Activated CD4-positive, alpha-beta T cell treated with anti-CD3 and anti-CD28 coated beads, Interleukin-2, amount 10 ng/mL, durations not matched to agents 7 days and 5 days (primary cell): ENCODE results near the gene TMC8. TPM values are rescaled to one million over a fixed set of nuclear protein-coding genes. Genes with fewer than 3 reads are reported as not detected.
A peak's percentile ranks its signal among the peaks of the same experiment; 100 is the strongest.

Source experiments
- CTCF ChIA-PET: fragments of 350-600 bp; sonication (Branson Sonifier 250); formaldehyde crosslinking; loops from one replicate; lab custom pipeline; 2021; ENCODE audit warnings: antibody characterized with exemption; lab: Charles Lee
- POLR2A ChIA-PET: fragments of 350-600 bp; sonication (Branson Sonifier 250); formaldehyde crosslinking; loops from one replicate; lab custom pipeline; 2021; ENCODE audit warnings: antibody characterized with exemption; lab: Charles Lee
- DNase-seq: peaks from one replicate; pipeline ENCODE4 v3.0.0-alpha.2; 2020
- H3K27ac Mint-ChIP-seq: one replicate; pipeline ENCODE4 v1.8.0; 2021; ENCODE audit warnings: mild to moderate bottlenecking, moderate library complexity, mixed read lengths
- H3K27me3 Mint-ChIP-seq: one replicate; pipeline ENCODE4 v1.8.0; 2021; ENCODE audit warnings: mixed read lengths
- H3K36me3 Mint-ChIP-seq: one replicate; pipeline ENCODE4 v1.8.0; 2021; ENCODE audit warnings: low read depth, mixed read lengths
- H3K4me1 Mint-ChIP-seq: one replicate; pipeline ENCODE4 v1.8.0; 2021; ENCODE audit warnings: mixed read lengths
- H3K4me3 Mint-ChIP-seq: one replicate; pipeline ENCODE4 v1.8.0; 2021; ENCODE audit warnings: mild to moderate bottlenecking, moderate library complexity, mixed read lengths
- H3K9me3 Mint-ChIP-seq: one replicate; pipeline ENCODE4 v1.8.0; 2021; ENCODE audit warnings: mixed read lengths
- total RNA-seq, 2 experiments: library from RNA; stranded (reverse); gene quantifications; one replicate each; pipeline ENCODE4 v1.2.3, GENCODE V29; 2021

The TMC8 gene
- total RNA-seq, 2 experiments from 2014 or later, result 331 to 364 TPM

GRCh38 chr17:78101542-78101941 lies 29.0 kb upstream of the TMC8 start:
- H3K36me3 Mint-ChIP-seq, result peaks cover 47% of the 10 kb centered on the region
- no peaks in the 10 kb centered on the region for H3K27me3 Mint-ChIP-seq
- ChIA-PET CTCF (no interaction called here), POLR2A (no interaction called here)
- no peak overlapping the region for H3K4me3 Mint-ChIP-seq
- peaks cover 3% of the 10 kb centered on the region for H3K9me3 Mint-ChIP-seq
- no peak for DNase-seq
- H3K27ac Mint-ChIP-seq, result no peak overlapping the region
- no peaks in the 10 kb centered on the region for H3K4me1 Mint-ChIP-seq

DNA sequence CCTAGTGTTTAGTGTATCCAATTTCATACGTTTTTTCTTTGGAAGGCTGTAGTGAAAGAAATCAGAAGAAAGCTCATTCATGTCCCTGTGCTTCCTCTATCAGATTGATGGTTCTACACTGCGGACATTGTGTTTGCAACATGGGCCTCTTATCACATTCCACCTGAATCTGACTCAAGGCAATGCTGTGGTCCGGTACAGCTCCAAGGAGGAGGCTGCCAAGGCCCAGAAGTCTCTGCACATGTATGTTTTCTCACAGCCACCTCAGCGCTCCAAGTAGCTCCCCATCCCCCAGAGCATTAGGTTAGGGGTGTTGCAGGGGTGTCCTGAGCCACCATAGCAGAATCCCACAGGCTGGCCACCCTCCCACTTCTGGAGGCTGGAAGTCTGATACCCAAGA lies 27.3 kb upstream of the TMC8 start:
- Mint-ChIP-seq H3K27ac (no peak overlapping the region), H3K36me3 (peaks cover 33% of the 10 kb centered on the region), H3K4me1 (no peaks in the 10 kb centered on the region), H3K4me3 (no peak overlapping the region), H3K9me3 (peaks cover 3% of the 10 kb centered on the region), H3K27me3 (no peaks in the 10 kb centered on the region)
- no peak for DNase-seq
- ChIA-PET POLR2A (no interaction called here), CTCF (interaction anchor here (0.8 to 1.5 kb wide), 2 partner anchors 27 to 35 kb away, joined by 3 to 4 read pairs; partner anchors contain the start of gene TMC8)

- no peaks in the 10 kb centered on the region for H3K4me1 Mint-ChIP-seq
- H3K36me3 Mint-ChIP-seq, result peaks cover 29% of the 10 kb centered on the region
- H3K4me3 Mint-ChIP-seq, result no peak overlapping the region
- H3K27me3 Mint-ChIP-seq, result no peaks in the 10 kb centered on the region
- peaks cover 3% of the 10 kb centered on the region for H3K9me3 Mint-ChIP-seq
- no peak for DNase-seq
- H3K27ac Mint-ChIP-seq, result no peak overlapping the region
- POLR2A ChIA-PET, result no interaction called here
- CTCF ChIA-PET, result no interaction called here
Observed at GRCh38 chr17:78104540-78104941, 26.0 kb upstream of the TMC8 start.

- Mint-ChIP-seq H3K27me3 (no peaks in the 10 kb centered on the region), H3K4me3 (no peak overlapping the region), H3K27ac (no peak overlapping the region), H3K4me1 (peaks cover 2% of the 10 kb centered on the region), H3K36me3 (peaks cover 25% of the 10 kb centered on the region), H3K9me3 (no peaks in the 10 kb centered on the region)
- ChIA-PET POLR2A (no interaction called here), CTCF (no interaction called here)
- DNase-seq, result no peak
Observed at GRCh38 chr17:78105101-78105500, 25.5 kb upstream of the TMC8 start.

DNA sequence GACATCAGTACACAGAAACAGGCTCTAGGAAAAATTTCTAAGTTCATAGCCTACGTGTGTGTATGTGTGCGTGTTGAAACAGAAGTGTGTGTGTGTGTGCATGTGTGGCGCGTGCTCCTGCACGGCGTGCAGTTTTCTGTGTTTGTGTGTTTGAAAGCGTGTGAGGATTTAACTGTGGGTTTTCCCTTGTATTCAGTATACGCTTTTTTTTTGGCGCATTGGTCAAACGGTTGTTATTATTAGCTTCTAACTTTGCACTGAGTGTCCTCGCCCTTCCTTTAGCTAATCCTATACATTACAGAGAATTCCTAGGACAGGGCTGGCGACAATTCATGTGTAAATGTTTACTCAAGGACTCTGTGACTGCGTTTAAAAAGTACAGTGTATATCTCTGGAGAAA lies 25.0 kb upstream of the TMC8 start:
- POLR2A ChIA-PET, result no interaction called here
- Mint-ChIP-seq H3K4me1 (peaks cover 3% of the 10 kb centered on the region), H3K36me3 (peaks cover 25% of the 10 kb centered on the region), H3K9me3 (no peaks in the 10 kb centered on the region), H3K27me3 (no peaks in the 10 kb centered on the region), H3K4me3 (no peak overlapping the region), H3K27ac (no peak overlapping the region)
- DNase-seq, result no peak
- CTCF ChIA-PET, result no interaction called here

GRCh38 chr17:78106211-78106610 lies 24.4 kb upstream of the TMC8 start:
- ChIA-PET POLR2A (no interaction called here), CTCF (no interaction called here)
- Mint-ChIP-seq H3K4me1 (peaks cover 5% of the 10 kb centered on the region), H3K27me3 (no peaks in the 10 kb centered on the region), H3K9me3 (no peaks in the 10 kb centered on the region), H3K36me3 (peaks cover 27% of the 10 kb centered on the region), H3K4me3 (no peak overlapping the region), H3K27ac (no peak overlapping the region)
- no peak for DNase-seq

DNA sequence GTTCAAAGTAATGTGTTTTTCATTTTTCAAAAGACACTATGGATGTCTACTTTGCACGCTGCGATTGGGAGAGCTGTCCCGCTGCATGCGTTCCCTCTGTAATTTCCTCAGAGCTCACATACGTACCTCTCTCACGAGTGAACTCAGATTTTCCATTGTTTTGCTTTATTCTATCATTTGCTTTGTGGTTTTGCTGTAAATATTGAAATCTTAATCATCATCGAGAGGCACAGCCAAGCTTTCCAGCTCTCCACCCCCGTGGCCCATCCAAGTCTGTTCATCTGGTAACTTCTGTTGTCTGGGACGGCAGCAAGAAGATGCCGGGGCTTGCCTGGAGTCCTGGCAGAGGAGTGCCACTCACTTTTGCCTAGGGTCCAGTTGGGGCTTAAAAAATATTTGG lies 23.1 kb upstream of the TMC8 start:
- peaks cover 24% of the 10 kb centered on the region for H3K36me3 Mint-ChIP-seq
- ChIA-PET CTCF (interaction anchor here (0.9 to 8.6 kb wide), 2 partner anchors 22 to 28 kb away, joined by 3 to 89 read pairs; partner anchors contain the start of genes TMC6 and TMC8), POLR2A (no interaction called here)
- peaks cover 6% of the 10 kb centered on the region for H3K4me1 Mint-ChIP-seq
- H3K9me3 Mint-ChIP-seq, result no peaks in the 10 kb centered on the region
- no peak for DNase-seq
- H3K4me3 Mint-ChIP-seq, result no peak overlapping the region
- H3K27me3 Mint-ChIP-seq, result no peaks in the 10 kb centered on the region
- no peak overlapping the region for H3K27ac Mint-ChIP-seq

- H3K36me3 Mint-ChIP-seq, result peaks cover 30% of the 10 kb centered on the region
- POLR2A ChIA-PET, result no interaction called here
- no peaks in the 10 kb centered on the region for H3K27me3 Mint-ChIP-seq
- peak overlapping the region; percentile 57 for H3K27ac Mint-ChIP-seq
- DNase-seq, result no peak
- H3K4me1 Mint-ChIP-seq, result peaks cover 13% of the 10 kb centered on the region
- H3K4me3 Mint-ChIP-seq, result no peak overlapping the region
- CTCF ChIA-PET, result interaction anchor here (0.9 to 8.6 kb wide), 3 partner anchors 9 to 27 kb away, joined by 3 to 89 read pairs (median 7); partner anchors contain the start of genes TMC6 and TMC8
- no peaks in the 10 kb centered on the region for H3K9me3 Mint-ChIP-seq
Observed at GRCh38 chr17:78107976-78108725, 22.4 kb upstream of the TMC8 start.

DNA sequence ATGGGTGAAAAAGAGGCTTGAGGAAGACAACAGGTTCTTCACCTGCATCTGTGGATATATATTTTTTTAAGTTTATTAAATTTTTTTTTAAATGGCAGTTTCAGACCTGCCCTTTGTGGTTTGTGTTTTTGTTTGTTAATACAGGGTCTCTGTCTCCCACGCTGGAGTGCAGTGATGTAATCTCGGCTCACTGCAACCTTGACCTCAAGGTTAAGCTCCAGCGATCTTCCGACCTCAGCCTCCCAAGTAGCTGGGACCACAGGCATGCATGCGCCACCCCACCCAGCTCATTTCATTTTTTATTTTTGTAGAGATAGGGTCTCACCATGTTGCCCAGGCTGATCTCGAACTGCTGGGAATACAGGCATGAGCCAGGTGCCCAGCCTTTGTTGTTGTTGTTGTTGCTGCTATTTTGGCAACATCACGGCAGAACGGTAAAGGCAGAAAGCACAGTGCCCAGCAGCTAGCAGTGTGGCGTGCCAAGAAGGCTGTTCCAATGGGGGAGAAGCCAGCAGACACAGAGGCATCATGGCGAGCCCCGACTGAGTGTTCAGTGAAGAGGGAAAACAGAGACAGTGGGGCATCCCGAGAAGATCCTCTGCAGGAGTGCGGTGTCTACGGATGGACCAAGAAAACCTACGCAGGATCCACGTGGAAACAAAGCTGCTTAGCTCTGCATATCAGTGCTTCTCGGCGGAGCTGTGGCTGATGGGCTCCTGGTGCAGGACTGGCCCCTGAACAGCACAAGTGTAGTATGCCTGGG lies 21.7 kb upstream of the TMC8 start:
- POLR2A ChIA-PET, result interaction anchor here (0.5 kb wide), 1 partner anchor 11 kb away, joined by 3 read pairs; no protein-coding TSS in a partner anchor
- CTCF ChIA-PET, result interaction anchor here (0.6 to 8.6 kb wide), 3 partner anchors 10 to 227 kb away, joined by 4 to 89 read pairs (median 7); partner anchors contain the start of genes TMC6 and TMC8
- Mint-ChIP-seq H3K36me3 (peaks cover 35% of the 10 kb centered on the region), H3K27me3 (no peaks in the 10 kb centered on the region), H3K9me3 (no peaks in the 10 kb centered on the region), H3K4me3 (no peak overlapping the region), H3K4me1 (peaks cover 21% of the 10 kb centered on the region), H3K27ac (peak overlapping the region; percentile 57)
- no peak for DNase-seq

DNA sequence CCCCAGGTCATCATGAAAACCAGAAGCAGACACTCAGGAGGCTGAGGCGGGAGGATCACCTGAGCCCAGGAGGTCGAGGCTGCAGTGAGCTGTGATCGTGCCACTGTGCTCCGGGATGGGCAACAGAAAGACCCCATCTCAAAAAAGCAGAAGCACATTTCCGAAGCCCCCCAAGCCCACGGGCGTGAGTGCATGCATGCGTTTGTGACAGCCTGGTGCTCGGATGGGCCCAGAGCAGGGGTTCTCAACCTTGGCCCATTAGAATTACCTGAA lies 21.1 kb upstream of the TMC8 start:
- POLR2A ChIA-PET, result no interaction called here
- DNase-seq, result no peak
- CTCF ChIA-PET, result interaction anchor here (0.6 to 8.6 kb wide), 3 partner anchors 11 to 227 kb away, joined by 4 to 89 read pairs (median 7); partner anchors contain the start of genes TMC6 and TMC8
- Mint-ChIP-seq H3K27me3 (no peaks in the 10 kb centered on the region), H3K4me1 (peaks cover 26% of the 10 kb centered on the region), H3K9me3 (no peaks in the 10 kb centered on the region), H3K36me3 (peaks cover 40% of the 10 kb centered on the region), H3K27ac (no peak overlapping the region), H3K4me3 (no peak overlapping the region)

- POLR2A ChIA-PET, result interaction anchor here (0.6 kb wide), 1 partner anchor 278 kb away, joined by 7 read pairs; no protein-coding TSS in a partner anchor
- Mint-ChIP-seq H3K9me3 (no peaks in the 10 kb centered on the region), H3K27me3 (no peaks in the 10 kb centered on the region), H3K27ac (no peak overlapping the region), H3K36me3 (peaks cover 46% of the 10 kb centered on the region), H3K4me3 (no peak overlapping the region), H3K4me1 (peaks cover 34% of the 10 kb centered on the region)
- no peak for DNase-seq
- CTCF ChIA-PET, result interaction anchor here (2.4 to 8.6 kb wide), 2 partner anchors 25 to 66 kb away, joined by 13 to 89 read pairs; partner anchors contain the start of genes TMC6 and TMC8
Observed at GRCh38 chr17:78110363-78111015, 20.1 kb upstream of the TMC8 start.

GRCh38 chr17:78111016-78111726 lies 19.4 kb upstream of the TMC8 start:
- POLR2A ChIA-PET, result interaction anchor here (0.6 kb wide), 2 partner anchors 74 to 277 kb away, joined by 3 to 7 read pairs; no protein-coding TSS in a partner anchor
- no peaks in the 10 kb centered on the region for H3K27me3 Mint-ChIP-seq
- peaks cover 49% of the 10 kb centered on the region for H3K36me3 Mint-ChIP-seq
- no peak for DNase-seq
- CTCF ChIA-PET, result interaction anchor here (2.4 to 8.6 kb wide), 2 partner anchors 24 to 66 kb away, joined by 13 to 89 read pairs; partner anchors contain the start of genes TMC6 and TMC8
- H3K9me3 Mint-ChIP-seq, result no peaks in the 10 kb centered on the region
- H3K4me1 Mint-ChIP-seq, result peaks cover 34% of the 10 kb centered on the region
- no peak overlapping the region for H3K27ac Mint-ChIP-seq
- H3K4me3 Mint-ChIP-seq, result no peak overlapping the region
